Activated CD8-positive, alpha-beta memory T cell treated with anti-CD3 and anti-CD28 coated beads, Interleukin-2, amount 10 ng/mL, durations not matched to agents 7 days and 5 days (primary cell): ENCODE results near the gene PSMC3. TPM values are rescaled to one million over a fixed set of nuclear protein-coding genes. Genes with fewer than 3 reads are reported as not detected.

Source experiments
- ATAC-seq: fragments of 150-1000 bp; cut with Tn5 transposase; one replicate; pipeline ENCODE4 v1.10.0; 2021; ENCODE audit warnings: moderate library complexity
- CTCF ChIA-PET: fragments of 350-600 bp; sonication (Branson Sonifier 250); formaldehyde crosslinking; loops from one replicate; lab custom pipeline; 2021; ENCODE audit warnings: antibody characterized with exemption; lab: Charles Lee
- DNase-seq: peaks from one replicate; pipeline ENCODE4 v3.0.0-alpha.2; 2020
- H3K27ac Mint-ChIP-seq: one replicate; pipeline ENCODE4 v1.8.0; 2021; ENCODE audit warnings: mild to moderate bottlenecking, mixed read lengths
- H3K27me3 Mint-ChIP-seq: one replicate; pipeline ENCODE4 v1.8.0; 2021; ENCODE audit warnings: mixed read lengths
- H3K36me3 Mint-ChIP-seq: one replicate; pipeline ENCODE4 v1.8.0; 2021; ENCODE audit warnings: mild to moderate bottlenecking, mixed read lengths
- H3K4me1 Mint-ChIP-seq: one replicate; pipeline ENCODE4 v1.8.0; 2021; ENCODE audit warnings: mixed read lengths
- H3K4me3 Mint-ChIP-seq: one replicate; pipeline ENCODE4 v1.8.0; 2021; ENCODE audit warnings: mild to moderate bottlenecking, moderate library complexity, mixed read lengths
- H3K9me3 Mint-ChIP-seq: one replicate; pipeline ENCODE4 v1.8.0; 2022; ENCODE audit warnings: low read depth, mixed read lengths
- total RNA-seq, 2 experiments: library from RNA; stranded (reverse); gene quantifications; one replicate each; pipeline ENCODE4 v1.2.3, GENCODE V29; 2021

PSMC3 gene
- total RNA-seq, 2 experiments from 2014 or later: 150 to 164 TPM

DNA sequence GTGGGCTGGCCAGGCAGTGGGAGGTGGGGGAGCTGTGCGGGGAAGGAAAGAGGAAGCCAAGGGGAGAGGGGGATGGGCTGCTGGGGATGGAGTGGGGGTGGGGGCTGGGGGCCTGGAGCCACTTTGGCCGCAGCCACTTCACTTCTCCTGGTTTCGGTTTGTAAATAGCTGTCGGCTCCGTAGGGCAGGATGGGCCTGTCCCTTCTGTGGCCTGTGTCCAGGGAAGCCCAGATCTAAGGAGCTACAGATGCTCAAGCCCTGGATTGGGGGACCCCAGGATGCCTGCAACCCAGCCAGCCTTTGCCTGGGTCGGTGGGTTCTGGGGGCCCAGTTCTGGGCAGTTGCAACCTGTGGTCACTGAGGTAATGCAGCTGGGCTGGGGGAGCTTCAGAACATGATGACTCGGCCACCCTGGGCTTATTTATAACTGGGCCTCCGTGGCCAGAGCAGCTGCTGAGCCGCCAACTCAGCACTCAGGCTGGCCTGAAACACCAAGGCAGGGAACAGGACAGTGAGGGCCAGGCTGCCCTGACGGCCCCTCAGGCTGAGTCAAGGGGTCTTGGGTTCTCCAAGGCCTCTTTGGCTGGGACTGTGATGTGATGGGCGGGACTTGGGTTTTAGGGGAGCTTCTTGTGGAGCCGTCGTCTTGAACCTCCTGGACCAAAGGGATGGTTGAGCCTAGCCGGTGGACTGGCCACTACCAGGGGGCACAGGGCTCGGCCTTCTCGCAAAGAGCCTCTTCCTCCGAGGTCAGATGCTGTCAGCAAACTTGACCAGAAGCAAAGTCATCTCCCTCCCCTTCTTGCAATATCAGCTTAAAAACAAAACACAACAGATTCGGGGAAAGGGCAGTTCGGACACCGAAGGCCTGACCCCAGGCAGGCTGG lies 32.8 kb downstream of the PSMC3 start:
- no peaks in the 10 kb centered on the region for H3K27me3 Mint-ChIP-seq
- ATAC-seq: no peak

DNA sequence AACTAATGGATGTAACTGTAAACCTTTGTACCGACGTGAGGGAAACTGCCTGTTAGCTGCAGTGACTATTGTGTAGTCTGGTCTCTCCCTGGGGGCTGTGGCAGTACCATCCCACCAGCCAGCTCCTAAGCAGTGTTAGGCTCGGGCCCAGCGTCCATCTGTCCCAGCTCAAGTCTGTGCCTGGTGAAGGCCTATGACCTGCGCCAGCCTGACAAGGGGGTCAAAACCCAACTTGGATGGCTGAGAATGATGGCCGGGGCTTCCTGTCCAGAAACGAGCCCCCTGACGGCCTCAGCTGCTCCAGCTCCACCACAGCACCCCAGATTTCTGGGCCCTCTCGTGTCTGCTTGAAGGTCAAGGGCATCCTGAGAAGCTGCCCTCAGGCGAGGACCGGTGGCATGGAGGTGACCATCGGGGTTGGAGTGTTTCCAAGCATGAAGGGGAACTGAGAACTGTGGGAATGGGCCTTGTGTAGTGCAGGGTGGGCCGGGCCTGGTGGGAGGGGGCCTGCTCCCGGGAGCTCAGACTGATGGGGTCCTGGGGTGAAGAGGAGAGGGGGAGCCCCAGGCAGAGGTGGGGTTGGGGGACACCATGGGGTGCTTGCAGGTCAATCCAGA lies 33.6 kb downstream of the PSMC3 start:
- Mint-ChIP-seq H3K4me3 (no peak overlapping the region), H3K9me3 (no peaks in the 10 kb centered on the region), H3K4me1 (peaks cover 35% of the 10 kb centered on the region), H3K27me3 (no peaks in the 10 kb centered on the region), H3K27ac (no peak overlapping the region), H3K36me3 (no peaks in the 10 kb centered on the region)
- ATAC-seq (no peak), DNase-seq (no peak)
- CTCF ChIA-PET: interaction anchor here (0.5 to 11.4 kb wide), 8 partner anchors 10 to 933 kb away, joined by 3 to 90 read pairs (median 4); partner anchors contain the start of gene SLC39A13

More for the DNA sequence above, 32.8 kb downstream of the PSMC3 start:
- no peak for DNase-seq
- H3K4me3 Mint-ChIP-seq: no peak overlapping the region
- no peaks in the 10 kb centered on the region for H3K9me3 Mint-ChIP-seq
- CTCF ChIA-PET: interaction anchor here (0.5 to 11.4 kb wide), 6 partner anchors 9 to 934 kb away, joined by 3 to 90 read pairs (median 6); partner anchors contain the start of gene SLC39A13
- H3K36me3 Mint-ChIP-seq: no peaks in the 10 kb centered on the region
- peaks cover 35% of the 10 kb centered on the region for H3K4me1 Mint-ChIP-seq
- peak overlapping the region; percentile 86 for H3K27ac Mint-ChIP-seq

GRCh38 chr11:47391711-47392432 lies 34.4 kb downstream of the PSMC3 start:
- Mint-ChIP-seq H3K27me3 (no peaks in the 10 kb centered on the region), H3K4me3 (no peak overlapping the region), H3K4me1 (peaks cover 35% of the 10 kb centered on the region), H3K9me3 (no peaks in the 10 kb centered on the region), H3K27ac (peak overlapping the region; percentile 36), H3K36me3 (no peaks in the 10 kb centered on the region)
- CTCF ChIA-PET: interaction anchor here (1.2 to 11.4 kb wide), 7 partner anchors 11 to 160 kb away, joined by 3 to 90 read pairs (median 7); partner anchors contain the start of gene SLC39A13
- ATAC-seq (no peak), DNase-seq (no peak)

- no peak overlapping the region for H3K27ac Mint-ChIP-seq
- CTCF ChIA-PET: interaction anchor here (1.7 to 11.4 kb wide), 3 partner anchors 12 to 19 kb away, joined by 3 to 90 read pairs (median 53); partner anchors contain the start of gene SLC39A13
- H3K4me3 Mint-ChIP-seq: no peak overlapping the region
- H3K36me3 Mint-ChIP-seq: no peaks in the 10 kb centered on the region
- no peaks in the 10 kb centered on the region for H3K9me3 Mint-ChIP-seq
- ATAC-seq (no peak), DNase-seq (no peak)
- H3K27me3 Mint-ChIP-seq: no peaks in the 10 kb centered on the region
- H3K4me1 Mint-ChIP-seq: peaks cover 35% of the 10 kb centered on the region
These were observed 35.1 kb downstream of the PSMC3 start for GRCh38 chr11:47391077-47391583.

DNA sequence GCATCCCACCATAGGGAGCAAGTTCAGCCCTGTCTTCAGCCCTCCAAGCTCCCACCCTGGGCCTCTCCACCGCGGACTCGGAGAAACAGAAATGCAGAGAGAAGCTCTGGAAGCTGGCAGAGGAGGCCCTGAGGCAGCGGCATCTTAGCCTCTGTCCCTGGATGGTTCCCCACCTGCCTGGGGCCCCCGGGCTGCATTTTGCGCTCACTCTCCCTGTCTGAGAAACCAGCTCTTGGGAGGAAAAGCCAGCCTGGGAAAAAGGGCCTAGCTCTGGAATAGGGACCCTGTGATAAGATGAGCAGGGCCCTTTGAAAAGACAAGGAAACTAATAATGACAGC lies 35.8 kb downstream of the PSMC3 start:
- no peaks in the 10 kb centered on the region for H3K36me3 Mint-ChIP-seq
- H3K27me3 Mint-ChIP-seq: no peaks in the 10 kb centered on the region
- ATAC-seq (no peak), DNase-seq (no peak)
- CTCF ChIA-PET: interaction anchor here (1.8 to 11.4 kb wide), 3 partner anchors 10 to 20 kb away, joined by 6 to 90 read pairs (median 53); partner anchors contain the start of gene SLC39A13
- no peak overlapping the region for H3K27ac Mint-ChIP-seq
- H3K9me3 Mint-ChIP-seq: no peaks in the 10 kb centered on the region
- no peak overlapping the region for H3K4me3 Mint-ChIP-seq
- peaks cover 31% of the 10 kb centered on the region for H3K4me1 Mint-ChIP-seq

DNA sequence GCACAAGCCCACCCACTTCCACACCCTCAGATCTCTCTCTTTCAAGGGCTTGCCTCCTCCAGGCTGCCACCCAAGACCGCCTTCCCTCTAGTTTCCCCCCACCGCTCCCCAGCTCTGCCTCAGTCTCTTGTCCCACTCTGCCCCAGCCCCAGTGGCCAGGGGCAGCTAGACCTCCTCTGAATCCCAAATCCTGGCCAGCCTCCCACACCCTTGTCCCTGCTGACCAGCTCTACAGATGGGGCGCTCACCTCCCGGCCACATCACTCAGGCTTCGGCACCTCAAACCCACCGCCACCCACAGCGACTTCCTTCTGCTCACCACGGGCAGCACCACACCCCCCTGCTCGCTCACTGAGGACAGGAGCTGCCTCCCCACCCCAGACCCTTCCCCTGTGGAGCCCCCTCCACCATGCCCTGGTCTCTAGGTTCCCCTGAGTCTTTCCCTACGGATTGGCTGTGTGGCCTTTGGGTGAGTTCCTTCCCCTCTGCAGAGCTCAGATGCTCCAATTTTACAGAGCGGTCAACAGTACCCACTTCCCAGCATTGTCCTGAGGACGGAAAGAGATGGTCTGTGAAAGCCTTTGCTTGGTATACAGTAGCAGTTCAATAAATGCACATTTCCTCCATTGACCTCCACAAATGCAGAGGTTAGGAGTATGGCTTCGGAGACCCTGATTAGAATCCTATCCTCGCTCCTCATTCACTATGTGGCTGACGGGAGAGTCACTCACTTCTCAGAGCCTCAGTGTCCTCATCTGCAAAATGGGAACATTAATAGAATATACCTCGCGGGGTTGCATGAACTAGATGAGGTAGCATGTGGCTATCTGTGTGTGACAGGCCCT lies 36.4 kb downstream of the PSMC3 start:
- Mint-ChIP-seq H3K36me3 (no peaks in the 10 kb centered on the region), H3K9me3 (no peaks in the 10 kb centered on the region), H3K4me3 (no peak overlapping the region), H3K4me1 (peaks cover 28% of the 10 kb centered on the region), H3K27me3 (no peaks in the 10 kb centered on the region), H3K27ac (peak overlapping the region; percentile 30)
- DNase-seq: no peak
- CTCF ChIA-PET: interaction anchor here (1.8 to 11.4 kb wide), 3 partner anchors 9 to 20 kb away, joined by 6 to 90 read pairs (median 53); partner anchors contain the start of gene SLC39A13
- ATAC-seq: no peak

DNA sequence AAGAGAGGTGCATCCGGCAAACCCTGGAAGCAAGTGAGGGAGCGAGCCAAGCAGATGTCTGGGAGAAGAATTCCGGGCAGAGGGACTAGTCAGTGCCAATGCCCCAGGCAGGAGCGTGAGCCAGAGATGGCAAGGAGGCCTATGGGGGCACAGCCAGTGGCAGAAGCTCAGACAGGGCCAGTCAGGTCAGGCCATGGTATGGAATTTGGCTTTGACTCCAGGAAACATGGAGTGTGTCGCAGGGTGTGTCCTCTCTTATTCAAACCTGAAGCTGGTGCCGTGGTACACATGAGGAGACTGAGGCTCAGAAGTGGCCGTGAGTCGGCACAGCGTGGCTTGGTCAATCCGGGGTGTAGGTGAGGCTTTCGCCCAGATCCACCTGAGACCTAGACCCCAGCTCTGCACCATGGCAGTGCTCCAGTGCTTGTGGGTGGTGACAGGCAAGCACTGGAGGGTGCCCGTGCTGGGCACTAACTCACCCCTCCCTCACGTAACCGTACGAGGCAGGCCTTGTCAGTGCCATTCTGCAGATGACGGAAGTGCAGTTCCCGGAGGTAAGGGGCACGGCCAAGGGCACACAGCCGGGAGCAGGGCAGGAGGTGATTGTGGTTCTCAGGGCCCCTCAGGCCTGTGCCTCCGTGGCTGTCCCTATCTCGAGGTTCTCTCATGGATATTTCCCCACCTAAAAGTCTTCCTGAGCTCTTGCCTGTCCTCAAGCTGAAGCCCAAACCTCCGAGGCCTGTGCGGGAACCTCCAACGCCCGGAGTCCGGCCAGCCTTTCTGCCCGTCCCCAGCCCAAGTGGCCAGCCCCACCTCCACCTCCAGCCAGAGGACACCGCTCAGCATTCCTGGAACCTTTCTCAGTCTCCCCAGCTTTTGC lies 37.3 kb downstream of the PSMC3 start:
- H3K9me3 Mint-ChIP-seq: no peaks in the 10 kb centered on the region
- H3K4me1 Mint-ChIP-seq: peaks cover 19% of the 10 kb centered on the region
- ATAC-seq: no peak
- CTCF ChIA-PET: interaction anchor here (1.3 to 11.4 kb wide), 4 partner anchors 8 to 21 kb away, joined by 4 to 90 read pairs (median 30); partner anchors contain the start of gene SLC39A13
- DNase-seq: no peak
- no peaks in the 10 kb centered on the region for H3K36me3 Mint-ChIP-seq
- no peak overlapping the region for H3K4me3 Mint-ChIP-seq
- H3K27me3 Mint-ChIP-seq: no peaks in the 10 kb centered on the region
- H3K27ac Mint-ChIP-seq: no peak overlapping the region

DNA sequence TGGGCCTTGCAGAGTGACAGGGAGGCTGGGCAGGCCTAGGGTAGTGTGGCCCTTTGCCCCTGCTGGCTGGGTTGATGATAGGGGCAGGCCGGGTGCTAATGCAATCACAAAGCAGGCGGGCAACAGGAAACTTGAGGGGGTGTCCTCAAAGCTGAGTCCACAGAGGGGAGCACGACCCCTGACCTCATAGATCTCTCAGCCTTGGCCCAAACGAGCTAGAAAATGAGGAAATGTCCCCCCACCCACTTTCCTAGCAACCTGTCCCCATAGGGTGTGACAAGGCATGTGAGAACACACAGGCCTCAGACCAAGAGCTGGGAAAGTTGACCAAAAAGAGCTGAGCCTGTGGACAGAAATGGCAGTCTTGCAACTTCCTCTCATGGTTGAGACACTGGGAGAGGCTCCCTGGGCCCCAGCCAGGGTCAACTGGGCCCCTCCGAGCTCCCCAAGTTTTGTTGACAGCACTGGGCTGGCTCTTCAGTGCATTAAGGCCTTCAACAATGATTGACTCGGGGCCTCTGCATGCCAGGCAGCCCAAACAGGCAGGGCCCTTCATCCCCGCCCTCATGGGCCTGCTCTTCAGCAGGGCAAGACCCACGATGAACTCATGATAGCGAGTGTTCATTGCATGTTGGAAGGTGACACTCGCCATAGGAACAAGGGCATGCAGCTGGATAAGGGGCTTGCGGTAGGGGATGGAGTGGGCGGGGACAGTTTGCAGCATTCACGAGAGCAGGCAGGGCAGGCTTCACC lies 38.1 kb downstream of the PSMC3 start:
- CTCF ChIA-PET: interaction anchor here (1.3 to 11.4 kb wide), 3 partner anchors 11 to 22 kb away, joined by 4 to 90 read pairs (median 53); partner anchors contain the start of gene SLC39A13
- peaks cover 16% of the 10 kb centered on the region for H3K4me1 Mint-ChIP-seq
- no peak for ATAC-seq

DNA sequence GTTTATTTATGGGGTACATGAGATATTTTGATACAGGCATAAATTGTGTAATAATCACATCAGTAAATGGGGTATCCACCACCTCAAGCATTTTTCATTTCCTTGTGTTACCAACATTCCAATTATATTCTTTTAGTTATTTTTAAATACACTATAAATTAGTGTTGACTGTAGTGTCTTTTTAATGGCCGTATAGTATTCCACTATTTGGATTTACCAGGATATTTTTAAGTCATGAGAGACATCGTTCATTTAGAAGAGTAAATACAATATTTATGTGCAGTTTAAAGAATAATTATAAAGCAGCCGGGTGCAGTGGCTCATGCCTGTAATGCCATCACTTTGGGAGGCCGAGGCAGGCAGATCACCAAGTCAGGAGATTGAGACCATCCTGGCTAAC lies 41.7 kb downstream of the PSMC3 start:
- DNase-seq: no peak
- Mint-ChIP-seq H3K4me3 (no peak overlapping the region), H3K27ac (no peak overlapping the region), H3K36me3 (no peaks in the 10 kb centered on the region), H3K4me1 (peaks cover 8% of the 10 kb centered on the region), H3K27me3 (no peaks in the 10 kb centered on the region), H3K9me3 (no peaks in the 10 kb centered on the region)
- no peak for ATAC-seq
- CTCF ChIA-PET: no interaction called here

More for the DNA sequence above, 38.1 kb downstream of the PSMC3 start:
- Mint-ChIP-seq H3K36me3 (no peaks in the 10 kb centered on the region), H3K9me3 (no peaks in the 10 kb centered on the region), H3K27ac (no peak overlapping the region), H3K27me3 (no peaks in the 10 kb centered on the region), H3K4me3 (no peak overlapping the region)
- DNase-seq: no peak

DNA sequence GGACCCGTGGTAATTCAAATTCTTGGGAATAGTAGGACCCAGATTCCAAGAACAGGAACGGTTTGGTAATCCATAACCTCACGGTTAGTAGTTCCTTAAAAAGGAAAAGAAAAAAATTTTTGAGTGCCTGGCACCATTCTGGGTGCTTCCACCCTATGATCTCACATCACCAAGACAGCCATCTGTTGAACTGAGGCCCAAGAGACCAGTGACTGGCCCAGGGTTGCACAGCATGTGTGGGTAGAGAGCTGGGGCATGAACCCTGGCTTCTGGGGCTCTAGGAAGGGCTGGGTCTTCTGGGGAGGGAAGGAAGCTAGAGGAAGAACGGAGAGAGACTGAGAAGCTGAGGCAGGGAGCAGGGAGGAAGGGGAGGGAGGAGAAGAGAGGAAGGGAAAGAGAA lies 43.2 kb downstream of the PSMC3 start:
- no peaks in the 10 kb centered on the region for H3K27me3 Mint-ChIP-seq
- DNase-seq (no peak), ATAC-seq (no peak)
- no peaks in the 10 kb centered on the region for H3K36me3 Mint-ChIP-seq
- no peak overlapping the region for H3K27ac Mint-ChIP-seq
- CTCF ChIA-PET: no interaction called here
- no peaks in the 10 kb centered on the region for H3K4me1 Mint-ChIP-seq
- no peaks in the 10 kb centered on the region for H3K9me3 Mint-ChIP-seq
- H3K4me3 Mint-ChIP-seq: no peak overlapping the region

DNA sequence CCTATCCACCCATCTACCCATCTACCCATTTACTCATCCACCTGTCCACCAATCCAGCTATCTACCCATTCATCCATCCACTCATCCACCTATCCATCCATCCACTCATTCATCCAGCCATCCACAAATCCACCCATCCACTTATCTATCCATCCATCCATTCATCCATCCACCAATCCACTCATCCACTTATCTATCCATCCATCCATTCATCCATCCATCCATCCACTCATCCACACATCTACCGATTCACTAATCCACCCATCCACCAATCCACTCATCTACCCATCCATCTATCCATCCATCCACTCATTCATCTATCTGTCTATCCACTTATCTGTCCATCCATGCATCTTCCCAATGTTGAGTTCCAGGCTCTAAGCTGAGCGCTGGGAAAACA lies 46.2 kb downstream of the PSMC3 start:
- DNase-seq (no peak), ATAC-seq (no peak)
- Mint-ChIP-seq H3K4me1 (no peaks in the 10 kb centered on the region), H3K36me3 (no peaks in the 10 kb centered on the region), H3K4me3 (no peak overlapping the region), H3K9me3 (no peaks in the 10 kb centered on the region), H3K27me3 (no peaks in the 10 kb centered on the region), H3K27ac (no peak overlapping the region)
- CTCF ChIA-PET: interaction anchor here (1.9 kb wide), 1 partner anchor 10 kb away, joined by 6 read pairs; no protein-coding TSS in a partner anchor
